HUES64 (cell line): ENCODE data around the gene TSSK6.

ENCODE experiments used
- H3K27ac ChIP-seq: 2 replicates; pipeline ENCODE4 v1.7.0; 2013; ENCODE audit warnings: low read depth, low read length, inconsistent platforms
- H3K27me3 ChIP-seq: 2 replicates; pipeline ENCODE4 v1.6.1; 2013; ENCODE audit warnings: mild to moderate bottlenecking, low read length; ENCODE audit not compliant: insufficient read depth
- H3K36me3 ChIP-seq: 2 replicates; pipeline ENCODE4 v1.6.1; 2013; ENCODE audit warnings: mild to moderate bottlenecking, low read length; ENCODE audit not compliant: insufficient read depth
- H3K4me1 ChIP-seq: 2 replicates; pipeline ENCODE4 v1.6.1; 2013; ENCODE audit warnings: mild to moderate bottlenecking, low read length, moderate library complexity; ENCODE audit not compliant: insufficient read depth
- H3K4me3 ChIP-seq: 2 replicates; pipeline ENCODE4 v1.5.1; 2013; ENCODE audit warnings: mild to moderate bottlenecking, low read length, moderate library complexity
- H3K9ac ChIP-seq: 2 replicates; pipeline ENCODE4 v1.6.1; 2013; ENCODE audit warnings: mild to moderate bottlenecking, low read depth, low read length
- H3K9me3 ChIP-seq: 2 replicates; pipeline ENCODE4 v1.6.1; 2013; ENCODE audit warnings: low read depth, low read length; ENCODE audit not compliant: insufficient read depth
- WGBS: fragments of 150-250, 120-280 bp; methylation state at CpG from one replicate; pipeline ENCODE4 v1.1.7; 2013; ENCODE audit warnings: missing lambda C conversion rate; 5-methylcytosine and 5-hydroxymethylcytosine counted together

The TSSK6 gene

DNA sequence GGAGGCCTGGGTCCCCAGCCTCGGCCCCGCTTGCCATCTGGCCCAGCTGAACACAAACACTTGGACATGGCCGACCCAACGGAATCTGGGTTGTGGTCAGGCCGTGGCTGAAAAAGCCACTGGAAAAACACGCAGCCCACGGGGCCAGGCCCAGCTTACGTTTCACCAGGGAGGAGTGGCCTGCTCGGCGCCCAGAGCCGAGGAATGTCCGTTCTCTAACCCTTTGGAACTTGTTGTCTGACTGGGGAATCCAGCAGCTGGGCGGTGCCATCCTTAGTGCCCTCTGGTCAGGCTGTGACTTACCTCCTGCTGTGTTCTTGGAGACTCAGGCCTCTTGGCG lies 36.5 kb upstream of the TSSK6 start:
- H3K9me3 ChIP-seq, result no peaks in the 10 kb centered on the region
- no peak overlapping the region for H3K27ac ChIP-seq
- no peak overlapping the region for H3K9ac ChIP-seq
- no peak overlapping the region for H3K4me3 ChIP-seq
- WGBS, result 90% methylated on average over 14 of the region's 14 CpGs
- no peaks in the 10 kb centered on the region for H3K4me1 ChIP-seq
- H3K27me3 ChIP-seq, result no peaks in the 10 kb centered on the region
- H3K36me3 ChIP-seq, result no peaks in the 10 kb centered on the region

DNA sequence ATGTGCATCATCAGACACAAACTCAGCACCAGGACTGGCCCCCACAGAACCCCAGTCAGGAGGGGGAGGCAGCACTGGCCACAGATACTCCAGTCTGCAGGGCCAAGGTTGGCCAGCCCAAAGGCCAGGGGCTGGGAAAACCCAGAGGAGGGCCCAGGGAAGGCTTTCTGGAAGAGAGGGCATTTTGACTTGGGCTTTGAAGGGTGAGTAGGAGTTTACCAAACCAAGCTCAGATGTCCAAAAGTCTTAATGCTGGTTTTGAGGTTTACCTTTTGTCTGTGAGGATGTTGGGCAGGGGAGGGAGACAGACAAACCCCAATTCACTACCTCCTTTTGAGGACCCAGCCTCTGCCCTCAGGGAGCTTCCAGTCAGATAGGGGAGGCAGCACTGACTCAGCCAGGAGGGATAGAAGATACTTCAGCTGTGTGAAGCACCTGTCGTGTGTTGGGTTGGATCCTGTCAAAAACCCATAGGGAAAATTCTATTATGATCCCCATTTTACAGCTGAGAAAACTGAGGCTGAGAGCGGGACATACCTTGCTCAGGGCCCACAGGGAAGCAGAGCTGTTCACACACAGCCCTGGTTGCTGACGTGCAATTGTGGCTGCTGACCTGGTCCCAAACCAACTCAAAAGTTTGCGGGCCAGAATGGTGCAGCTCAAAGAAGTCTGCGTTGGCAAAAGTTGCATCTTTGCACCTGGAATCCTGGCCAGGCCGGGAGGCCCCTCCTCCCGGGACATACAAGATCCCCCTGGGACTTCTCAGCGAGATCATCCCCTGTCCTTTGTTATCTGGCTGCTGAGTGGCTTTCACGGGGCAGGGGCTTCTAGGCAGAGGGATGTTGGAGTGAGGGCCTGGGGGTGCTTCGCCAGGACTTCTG lies 35.9 kb upstream of the TSSK6 start:
- WGBS, result 85% methylated on average over 10 of the region's 10 CpGs
- no peak overlapping the region for H3K9ac ChIP-seq
- no peaks in the 10 kb centered on the region for H3K27me3 ChIP-seq
- no peaks in the 10 kb centered on the region for H3K4me1 ChIP-seq
- H3K27ac ChIP-seq, result no peak overlapping the region
- H3K36me3 ChIP-seq, result no peaks in the 10 kb centered on the region
- H3K9me3 ChIP-seq, result no peaks in the 10 kb centered on the region
- H3K4me3 ChIP-seq, result no peak overlapping the region

DNA sequence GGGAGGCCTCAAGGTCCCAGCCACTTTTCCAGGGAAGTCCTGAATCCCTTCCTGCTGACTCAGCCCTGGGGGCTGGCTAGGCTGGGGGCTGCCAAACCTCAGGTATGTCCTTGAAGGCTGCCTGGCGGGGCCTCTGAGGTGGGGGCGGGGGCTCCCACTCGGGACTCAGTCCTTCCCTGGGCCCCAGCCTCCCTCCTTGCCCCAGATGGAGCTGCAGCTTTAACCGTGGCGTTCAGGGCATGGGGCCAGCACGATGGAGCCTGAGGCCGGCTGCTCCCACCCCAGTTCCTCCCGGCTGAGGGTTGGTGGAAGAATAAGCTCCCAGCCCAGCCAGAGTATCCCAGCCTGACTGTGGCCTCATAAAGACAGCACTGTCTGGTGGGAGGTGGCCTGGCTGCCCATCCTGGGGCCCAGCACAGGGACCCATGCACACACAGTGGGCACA lies 35.2 kb upstream of the TSSK6 start:
- H3K36me3 ChIP-seq, result no peaks in the 10 kb centered on the region
- no peak overlapping the region for H3K9ac ChIP-seq
- no peaks in the 10 kb centered on the region for H3K9me3 ChIP-seq
- H3K4me1 ChIP-seq, result no peaks in the 10 kb centered on the region
- H3K4me3 ChIP-seq, result no peak overlapping the region
- H3K27me3 ChIP-seq, result no peaks in the 10 kb centered on the region
- H3K27ac ChIP-seq, result no peak overlapping the region
- 66% methylated on average over 8 of the region's 8 CpGs for WGBS

DNA sequence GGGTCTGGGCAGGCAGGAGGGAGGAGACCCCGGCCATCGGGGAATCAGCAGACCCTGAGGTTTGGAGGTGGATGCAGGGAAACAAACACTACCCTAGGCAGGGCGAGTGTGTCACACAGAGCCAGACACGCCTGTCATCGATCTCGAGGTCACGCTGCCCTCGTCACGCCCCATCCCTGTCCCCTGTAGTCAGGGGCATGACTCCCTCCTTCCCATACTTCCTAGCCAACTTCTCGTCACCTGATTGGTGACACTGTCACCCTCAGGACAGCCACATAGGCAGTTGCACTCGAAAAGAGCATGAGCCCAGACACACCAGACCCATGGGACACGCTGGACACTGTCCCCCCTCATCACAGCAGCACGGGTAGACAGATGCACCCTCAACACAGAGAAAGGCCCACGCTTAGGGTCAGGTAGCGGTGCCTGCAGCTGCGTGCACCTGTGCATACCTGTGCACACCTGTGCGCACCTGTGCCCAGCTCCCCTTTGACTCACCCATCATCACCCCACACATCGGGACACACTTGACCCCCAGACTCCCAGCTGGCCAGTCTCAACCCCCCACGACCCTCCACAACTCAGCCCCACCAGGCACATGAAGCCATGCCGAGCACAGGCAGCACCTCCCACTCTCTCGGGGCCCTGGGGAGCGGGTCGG lies 34.6 kb upstream of the TSSK6 start:
- H3K4me3 ChIP-seq, result no peak overlapping the region
- no peaks in the 10 kb centered on the region for H3K4me1 ChIP-seq
- H3K9me3 ChIP-seq, result no peaks in the 10 kb centered on the region
- H3K27ac ChIP-seq, result no peak overlapping the region
- H3K9ac ChIP-seq, result no peak overlapping the region
- no peaks in the 10 kb centered on the region for H3K27me3 ChIP-seq
- 88% methylated on average over 23 of the region's 23 CpGs for WGBS
- H3K36me3 ChIP-seq, result no peaks in the 10 kb centered on the region

DNA sequence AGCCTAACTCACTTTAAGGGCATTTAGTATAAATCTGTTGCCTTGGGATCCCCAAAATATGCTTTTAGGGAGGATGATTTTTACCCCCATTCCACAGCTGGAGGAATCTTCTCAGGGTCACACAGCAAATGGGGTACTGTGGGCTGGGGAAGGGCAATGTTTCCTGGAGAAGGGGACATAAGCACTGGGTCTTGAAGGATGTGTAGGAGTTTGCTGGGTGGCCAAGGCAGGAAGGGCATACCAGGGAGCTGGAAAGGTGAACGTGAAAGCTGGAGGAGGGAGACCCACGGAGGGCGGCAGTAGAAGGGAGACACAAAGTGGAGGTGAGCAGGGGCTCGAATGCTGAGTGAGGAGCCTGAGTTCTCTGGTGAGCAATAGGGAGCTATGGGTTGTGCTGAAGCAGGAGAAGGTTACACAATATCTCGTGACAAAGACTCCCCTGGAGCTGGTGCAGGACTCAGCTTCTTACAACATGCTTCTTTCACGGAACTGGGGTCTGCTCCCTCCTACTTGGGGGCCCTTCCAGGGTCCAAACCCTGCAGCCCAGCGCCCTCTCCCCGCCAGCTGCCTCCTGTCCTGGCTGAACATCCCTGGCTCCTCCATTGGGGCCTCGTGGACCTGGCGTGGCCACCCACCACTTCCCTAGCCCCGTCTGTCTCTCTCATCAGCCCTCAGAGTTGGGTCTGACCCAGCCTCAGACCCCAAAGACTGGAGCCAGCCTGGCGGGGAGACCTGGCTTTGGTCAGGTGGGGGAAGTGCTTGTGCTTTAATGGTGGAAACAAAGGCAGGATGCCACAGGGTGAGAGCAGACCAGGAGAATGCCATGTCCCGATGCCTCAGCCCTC lies 33.8 kb upstream of the TSSK6 start:
- H3K4me3 ChIP-seq, result no peak overlapping the region
- 85% methylated on average over 13 of the region's 13 CpGs for WGBS
- no peaks in the 10 kb centered on the region for H3K9me3 ChIP-seq
- no peaks in the 10 kb centered on the region for H3K27me3 ChIP-seq
- H3K4me1 ChIP-seq, result no peaks in the 10 kb centered on the region
- no peaks in the 10 kb centered on the region for H3K36me3 ChIP-seq
- no peak overlapping the region for H3K9ac ChIP-seq
- H3K27ac ChIP-seq, result no peak overlapping the region

DNA sequence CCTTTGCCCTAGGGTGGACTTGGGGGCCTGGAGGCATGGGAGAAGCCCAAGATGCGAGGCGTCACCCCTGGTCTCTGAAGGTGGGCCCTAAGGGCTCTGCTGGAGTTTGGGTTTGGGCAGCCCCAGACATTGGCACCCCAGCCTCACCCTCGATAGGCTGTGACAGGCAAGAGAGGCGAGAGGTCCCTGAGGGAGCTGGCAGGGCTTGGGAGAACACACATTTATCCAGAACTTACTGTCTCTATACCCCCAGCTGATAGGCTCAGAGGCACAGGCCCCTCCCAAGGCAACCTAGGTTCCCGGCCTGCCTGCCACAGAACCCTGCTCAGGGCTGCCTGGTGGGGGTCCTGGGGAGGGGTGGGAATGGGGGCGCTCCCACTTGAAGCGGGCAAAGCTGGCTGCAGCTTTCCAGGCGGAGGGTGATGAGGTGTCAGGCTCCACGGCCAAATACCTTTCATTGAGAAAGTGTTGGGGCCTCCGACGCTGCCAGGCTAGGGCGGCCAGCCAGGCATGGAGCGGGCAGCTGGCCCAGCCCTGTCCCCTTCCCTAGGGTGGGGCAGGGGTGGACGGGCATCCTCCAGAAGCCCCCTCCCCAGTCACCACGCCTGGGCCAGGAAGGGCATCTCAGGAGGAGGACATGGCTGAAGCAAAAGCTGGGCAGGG lies 32.5 kb upstream of the TSSK6 start:
- no peak overlapping the region for H3K9ac ChIP-seq
- H3K27me3 ChIP-seq, result no peaks in the 10 kb centered on the region
- H3K4me1 ChIP-seq, result no peaks in the 10 kb centered on the region
- no peaks in the 10 kb centered on the region for H3K36me3 ChIP-seq
- no peaks in the 10 kb centered on the region for H3K9me3 ChIP-seq
- no peak overlapping the region for H3K27ac ChIP-seq
- no peak overlapping the region for H3K4me3 ChIP-seq
- 88% methylated on average over 15 of the region's 15 CpGs for WGBS

DNA sequence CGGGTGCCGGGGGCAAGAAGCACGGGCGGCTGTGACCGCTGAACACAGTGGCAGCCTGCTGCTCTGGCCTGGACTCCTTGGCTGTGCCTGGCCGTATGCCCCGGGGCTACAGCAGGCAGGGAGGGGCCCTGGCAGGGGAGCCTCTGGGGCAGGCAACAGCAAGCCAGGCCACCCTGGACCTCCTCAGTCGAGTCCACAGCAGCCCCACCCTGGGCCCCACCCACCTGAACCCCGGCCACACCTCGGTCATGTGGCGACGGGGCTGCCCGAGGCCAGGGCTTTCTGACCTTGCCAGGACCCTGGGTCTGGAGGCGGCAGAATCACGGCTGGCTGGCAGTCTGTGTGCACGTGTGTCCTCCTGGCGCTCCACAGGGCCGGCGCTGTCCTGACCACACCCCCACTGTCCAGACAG lies 31.4 kb upstream of the TSSK6 start:
- WGBS, result 90% methylated on average over 19 of the region's 19 CpGs

DNA sequence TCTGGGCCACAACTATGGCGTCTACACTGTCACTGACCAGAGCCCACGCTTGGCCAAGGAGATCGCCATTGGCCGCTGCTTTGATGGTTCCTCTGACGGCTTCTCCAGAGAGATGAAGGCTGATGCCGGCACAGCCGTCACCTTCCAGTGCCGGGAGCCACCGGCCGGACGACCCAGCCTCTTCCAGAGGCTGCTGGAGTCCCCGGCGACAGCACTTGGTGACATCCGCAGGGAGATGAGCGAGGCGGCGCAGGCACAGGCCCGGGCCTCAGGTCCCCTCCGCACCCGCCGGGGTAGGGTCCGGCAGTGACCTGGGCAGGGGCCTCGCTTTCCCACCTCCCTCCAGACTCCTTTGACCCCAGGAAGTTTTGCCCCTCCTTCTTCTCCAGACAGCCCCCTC lies 30.4 kb upstream of the TSSK6 start:
- no peaks in the 10 kb centered on the region for H3K9me3 ChIP-seq
- no peak overlapping the region for H3K9ac ChIP-seq
- H3K36me3 ChIP-seq, result no peaks in the 10 kb centered on the region
- peaks cover 3% of the 10 kb centered on the region; the same call in 1 of the 2 replicates for H3K27me3 ChIP-seq
- H3K27ac ChIP-seq, result no peak overlapping the region
- 94% methylated on average over 23 of the region's 23 CpGs for WGBS
- H3K4me3 ChIP-seq, result no peak overlapping the region
- no peaks in the 10 kb centered on the region; the same call in 1 of the 2 replicates for H3K4me1 ChIP-seq

More for the DNA sequence above, 31.4 kb upstream of the TSSK6 start:
- H3K27me3 ChIP-seq, result no peaks in the 10 kb centered on the region
- H3K4me1 ChIP-seq, result no peaks in the 10 kb centered on the region
- H3K27ac ChIP-seq, result no peak overlapping the region
- H3K36me3 ChIP-seq, result no peaks in the 10 kb centered on the region
- H3K9me3 ChIP-seq, result no peaks in the 10 kb centered on the region
- H3K9ac ChIP-seq, result no peak overlapping the region
- H3K4me3 ChIP-seq, result no peak overlapping the region

DNA sequence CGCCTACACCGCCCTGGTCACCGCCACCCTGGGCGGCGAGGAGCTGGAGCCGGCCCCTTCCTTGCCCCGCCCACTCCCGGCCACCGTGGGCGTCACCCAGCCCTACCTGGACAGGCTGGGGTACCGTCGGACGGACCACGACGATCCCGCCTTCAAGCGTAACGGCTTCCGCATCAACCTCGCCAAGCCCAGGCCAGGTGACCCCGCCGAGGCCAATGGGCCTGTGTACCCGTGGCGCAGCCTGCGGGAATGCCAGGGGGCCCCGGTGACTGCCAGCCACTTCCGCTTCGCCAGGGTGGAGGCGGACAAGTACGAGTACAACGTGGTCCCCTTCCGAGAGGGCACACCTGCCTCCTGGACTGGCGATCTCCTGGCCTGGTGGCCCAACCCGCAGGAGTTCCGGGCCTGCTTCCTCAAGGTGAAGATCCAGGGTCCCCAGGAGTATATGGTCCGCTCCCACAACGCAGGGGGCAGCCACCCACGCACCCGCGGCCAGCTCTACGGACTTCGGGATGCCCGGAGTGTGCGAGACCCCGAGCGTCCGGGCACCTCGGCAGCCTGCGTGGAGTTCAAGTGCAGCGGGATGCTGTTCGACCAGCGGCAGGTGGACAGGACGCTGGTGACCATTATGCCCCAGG lies 29.7 kb upstream of the TSSK6 start:
- Histone ChIP-seq H3K27ac (no peak overlapping the region), H3K4me1 (no peaks in the 10 kb centered on the region; the same call in 1 of the 2 replicates), H3K9ac (no peak overlapping the region), H3K4me3 (no peak overlapping the region), H3K9me3 (no peaks in the 10 kb centered on the region), H3K27me3 (peaks cover 7% of the 10 kb centered on the region), H3K36me3 (no peaks in the 10 kb centered on the region)
- 95% methylated on average over 53 of the region's 53 CpGs for WGBS

DNA sequence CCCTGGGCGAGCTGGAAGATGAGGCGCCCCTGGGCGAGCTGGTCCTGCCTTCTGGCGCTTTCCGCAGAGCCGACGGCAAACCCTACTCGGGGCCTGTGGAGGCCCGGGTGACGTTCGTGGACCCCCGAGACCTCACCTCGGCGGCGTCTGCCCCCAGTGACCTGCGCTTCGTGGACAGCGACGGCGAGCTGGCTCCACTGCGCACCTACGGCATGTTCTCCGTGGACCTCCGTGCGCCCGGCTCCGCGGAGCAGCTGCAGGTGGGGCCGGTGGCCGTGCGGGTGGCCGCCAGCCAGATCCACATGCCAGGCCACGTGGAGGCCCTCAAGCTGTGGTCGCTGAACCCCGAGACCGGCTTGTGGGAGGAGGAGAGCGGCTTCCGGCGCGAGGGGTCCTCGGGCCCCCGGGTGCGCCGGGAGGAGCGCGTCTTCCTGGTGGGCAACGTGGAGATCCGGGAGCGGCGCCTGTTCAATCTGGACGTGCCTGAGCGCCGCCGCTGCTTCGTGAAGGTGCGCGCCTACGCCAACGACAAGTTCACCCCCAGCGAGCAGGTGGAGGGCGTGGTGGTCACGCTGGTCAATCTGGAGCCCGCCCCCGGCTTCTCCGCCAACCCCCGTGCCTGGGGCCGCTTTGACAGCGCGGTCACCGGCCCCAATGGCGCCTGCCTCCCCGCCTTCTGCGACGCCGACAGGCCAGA lies 29.1 kb upstream of the TSSK6 start:
- Histone ChIP-seq H3K4me3 (no peak overlapping the region), H3K36me3 (no peaks in the 10 kb centered on the region), H3K9me3 (no peaks in the 10 kb centered on the region), H3K4me1 (no peaks in the 10 kb centered on the region; the same call in 1 of the 2 replicates), H3K27me3 (peaks cover 14% of the 10 kb centered on the region), H3K27ac (no peak overlapping the region), H3K9ac (no peak overlapping the region)
- 95% methylated on average over 75 of the region's 75 CpGs for WGBS
